IPS-20b (cell line): Measurements from ENCODE around the gene FAM151B.

Source experiments
- H3K27ac ChIP-seq: one replicate; pipeline ENCODE4 v1.5.1; 2013; ENCODE audit warnings: low read length
- H3K27me3 ChIP-seq: 2 replicates; pipeline ENCODE4 v1.6.1; 2013; ENCODE audit warnings: mild to moderate bottlenecking, low read length, inconsistent platforms; ENCODE audit not compliant: insufficient read depth
- H3K36me3 ChIP-seq: 2 replicates; pipeline ENCODE4 v1.6.1; 2013; ENCODE audit warnings: low read depth, mild to moderate bottlenecking, inconsistent platforms, low read length, moderate library complexity; ENCODE audit not compliant: insufficient read depth
- H3K4me1 ChIP-seq: 2 replicates; pipeline ENCODE4 v1.6.1; 2013; ENCODE audit warnings: mild to moderate bottlenecking, control low read depth, inconsistent platforms, low read length, moderate library complexity; ENCODE audit not compliant: insufficient read depth
- H3K4me3 ChIP-seq: 2 replicates; pipeline ENCODE4 v1.5.1; 2013; ENCODE audit warnings: mild to moderate bottlenecking, low read length, inconsistent platforms
- H3K9ac ChIP-seq: 2 replicates; pipeline ENCODE4 v1.6.1; 2013; ENCODE audit warnings: low read depth, mild to moderate bottlenecking, inconsistent platforms, low read length, moderate library complexity
- H3K9me3 ChIP-seq: 2 replicates; pipeline ENCODE4 v1.6.1; 2013; ENCODE audit warnings: mild to moderate bottlenecking, low read depth, low read length, inconsistent platforms; ENCODE audit not compliant: insufficient read depth

The FAM151B gene

GRCh38 chr5:80504833-80505232 lies 16.9 kb downstream of the FAM151B start:
- H3K9me3 ChIP-seq = no peaks in the 10 kb centered on the region
- no peaks in the 10 kb centered on the region for H3K36me3 ChIP-seq
- H3K27me3 ChIP-seq = no peaks in the 10 kb centered on the region
- no peak overlapping the region for H3K9ac ChIP-seq
- H3K4me3 ChIP-seq = no peak overlapping the region
- H3K27ac ChIP-seq = no peak overlapping the region
- H3K4me1 ChIP-seq = no peaks in the 10 kb centered on the region

DNA sequence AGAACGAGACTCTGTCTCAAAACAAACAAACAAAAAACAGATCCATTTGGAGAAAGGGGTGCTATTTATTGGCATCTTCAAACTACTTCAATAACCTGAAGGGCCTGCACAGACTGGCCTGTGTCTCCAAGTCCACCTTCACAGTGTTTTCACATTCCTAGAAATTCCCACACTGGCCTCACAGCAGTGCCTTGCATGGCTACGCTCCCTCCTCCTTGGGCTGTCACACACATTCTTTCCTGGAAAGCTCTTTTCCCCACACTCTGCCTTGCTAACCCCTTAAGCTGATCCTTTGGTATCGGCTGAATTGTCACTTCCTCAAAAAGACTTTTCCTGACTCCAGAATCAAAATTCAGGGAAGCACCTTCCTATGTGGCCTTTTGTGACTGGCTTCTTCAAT lies 19.8 kb downstream of the FAM151B start:
- Histone ChIP-seq H3K4me1 (no peaks in the 10 kb centered on the region), H3K27ac (no peak overlapping the region), H3K27me3 (no peaks in the 10 kb centered on the region), H3K9ac (no peak overlapping the region), H3K36me3 (no peaks in the 10 kb centered on the region), H3K4me3 (no peak overlapping the region), H3K9me3 (no peaks in the 10 kb centered on the region)

DNA sequence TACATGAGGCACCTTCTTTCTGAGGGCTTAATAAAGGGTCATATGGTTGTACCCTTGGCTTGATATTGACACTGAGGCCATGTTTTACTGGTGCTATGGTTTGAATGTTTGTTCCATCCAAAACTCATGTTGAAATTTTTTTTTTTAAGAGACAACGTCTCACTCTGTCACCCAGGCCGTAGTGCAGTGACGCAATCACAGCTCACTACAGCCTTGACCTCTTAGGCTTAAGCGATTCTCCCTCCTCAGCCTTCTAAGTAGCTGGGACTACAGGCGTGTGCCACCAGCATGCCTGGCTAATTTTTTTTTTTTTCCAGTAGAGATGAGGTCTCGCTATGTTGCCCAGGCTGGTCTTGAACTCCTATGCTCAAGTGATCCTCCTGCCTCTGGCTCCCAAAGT lies 20.9 kb downstream of the FAM151B start:
- H3K9ac ChIP-seq = no peak overlapping the region
- no peaks in the 10 kb centered on the region for H3K36me3 ChIP-seq
- H3K27ac ChIP-seq = no peak overlapping the region
- H3K4me1 ChIP-seq = no peaks in the 10 kb centered on the region
- H3K9me3 ChIP-seq = no peaks in the 10 kb centered on the region
- H3K4me3 ChIP-seq = no peak overlapping the region
- no peaks in the 10 kb centered on the region for H3K27me3 ChIP-seq

DNA sequence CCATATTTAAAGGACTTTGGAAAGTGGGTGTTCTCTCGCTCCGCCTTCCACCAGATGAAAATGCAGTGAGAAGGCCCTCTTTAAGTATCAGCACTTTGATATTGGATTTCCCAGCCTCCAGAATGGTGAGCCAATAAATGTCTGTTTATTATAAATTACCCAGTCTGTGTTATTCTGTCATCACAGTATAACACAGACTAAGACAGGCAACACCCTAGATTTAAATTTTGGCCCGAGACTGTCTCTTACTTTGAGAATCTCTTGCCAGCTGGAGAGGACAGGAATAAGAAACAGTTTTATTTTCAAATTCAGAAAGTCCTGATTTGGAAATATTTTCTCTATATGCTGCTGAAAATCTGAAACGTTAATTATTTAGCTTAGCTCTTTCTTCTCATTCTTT lies 21.5 kb downstream of the FAM151B start:
- Histone ChIP-seq H3K4me1 (no peaks in the 10 kb centered on the region), H3K36me3 (no peaks in the 10 kb centered on the region), H3K9ac (no peak overlapping the region), H3K27me3 (no peaks in the 10 kb centered on the region), H3K4me3 (no peak overlapping the region), H3K27ac (no peak overlapping the region), H3K9me3 (no peaks in the 10 kb centered on the region)

DNA sequence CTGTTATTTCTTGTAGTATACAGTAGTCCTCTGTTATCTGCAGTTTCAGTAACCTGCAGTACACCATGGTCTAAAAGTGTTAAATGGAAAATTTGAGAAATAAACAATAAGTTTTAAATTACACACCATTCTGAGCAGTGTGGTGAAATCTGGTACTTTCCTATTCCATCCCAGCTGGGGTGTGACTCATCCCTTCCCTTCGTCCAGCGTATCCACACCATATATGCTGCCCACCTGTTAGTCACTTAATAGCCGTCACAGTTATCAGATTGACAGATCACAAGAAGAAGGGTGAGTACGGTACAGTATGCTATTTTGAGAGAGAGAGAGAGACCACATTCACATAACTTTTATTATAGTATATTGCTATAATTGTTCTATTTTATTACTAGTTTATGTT lies 28.9 kb downstream of the FAM151B start:
- Histone ChIP-seq H3K36me3 (no peaks in the 10 kb centered on the region), H3K27me3 (no peaks in the 10 kb centered on the region), H3K9me3 (no peaks in the 10 kb centered on the region), H3K9ac (no peak overlapping the region), H3K4me1 (no peaks in the 10 kb centered on the region), H3K27ac (no peak overlapping the region), H3K4me3 (no peak overlapping the region)

GRCh38 chr5:80540691-80541090 lies 52.8 kb downstream of the FAM151B start:
- Histone ChIP-seq H3K27me3 (no peaks in the 10 kb centered on the region), H3K9ac (no peak overlapping the region), H3K4me1 (no peaks in the 10 kb centered on the region), H3K4me3 (no peak overlapping the region), H3K27ac (no peak overlapping the region), H3K36me3 (no peaks in the 10 kb centered on the region), H3K9me3 (no peaks in the 10 kb centered on the region)

GRCh38 chr5:80541392-80541791 lies 53.5 kb downstream of the FAM151B start:
- no peaks in the 10 kb centered on the region for H3K9me3 ChIP-seq
- no peak overlapping the region for H3K27ac ChIP-seq
- no peaks in the 10 kb centered on the region for H3K36me3 ChIP-seq
- no peaks in the 10 kb centered on the region for H3K27me3 ChIP-seq
- no peak overlapping the region for H3K4me3 ChIP-seq
- no peak overlapping the region for H3K9ac ChIP-seq
- no peaks in the 10 kb centered on the region for H3K4me1 ChIP-seq

DNA sequence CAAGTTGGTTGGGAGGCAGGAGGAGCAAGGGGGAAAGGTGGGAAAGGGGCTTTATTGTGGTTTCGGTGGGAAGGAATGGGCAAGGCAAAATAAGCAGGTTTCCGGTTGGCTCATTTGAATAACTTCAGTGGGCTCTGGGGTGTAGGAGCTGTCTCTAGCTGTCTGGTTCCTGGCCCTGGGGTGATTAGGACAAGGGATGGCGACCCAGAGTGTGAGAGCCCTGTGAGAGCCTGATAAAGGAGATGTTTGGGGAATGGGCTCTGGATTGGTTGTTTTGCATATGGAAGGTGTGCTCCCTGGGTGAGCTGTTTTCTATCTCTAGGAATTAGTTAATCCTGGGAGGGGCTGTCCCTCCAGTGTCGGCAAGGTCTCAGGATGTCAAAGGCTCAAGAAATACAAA lies 66.7 kb downstream of the FAM151B start:
- H3K27ac ChIP-seq = no peak overlapping the region
- peaks cover 22% of the 10 kb centered on the region; the same call in 1 of the 2 replicates for H3K27me3 ChIP-seq
- H3K36me3 ChIP-seq = no peaks in the 10 kb centered on the region
- H3K4me3 ChIP-seq = no peak overlapping the region
- peak overlapping the region; percentile 0; the same call in 1 of the 2 replicates for H3K9ac ChIP-seq
- no peaks in the 10 kb centered on the region for H3K9me3 ChIP-seq
- H3K4me1 ChIP-seq = peaks cover 6% of the 10 kb centered on the region; the same call in 1 of the 2 replicates

DNA sequence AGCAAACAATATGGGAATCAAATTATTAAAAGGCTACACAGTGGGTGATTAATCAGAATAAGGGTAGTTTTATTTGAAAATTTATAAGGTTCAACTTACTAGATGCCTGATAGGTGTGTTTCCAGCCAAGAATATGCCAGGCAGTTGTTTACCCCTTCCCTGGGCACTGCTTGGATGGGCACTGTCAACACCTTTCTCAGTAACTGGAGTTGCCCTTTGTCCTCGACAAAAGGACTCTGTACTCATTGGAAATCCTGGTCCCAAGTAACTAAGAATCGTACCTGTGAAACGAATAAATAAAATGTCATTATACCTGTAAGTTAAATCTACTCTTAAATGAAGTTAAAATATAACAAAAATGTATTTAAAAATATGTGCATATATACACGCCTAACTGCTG lies 67.2 kb downstream of the FAM151B start:
- H3K9me3 ChIP-seq = no peaks in the 10 kb centered on the region
- H3K27ac ChIP-seq = no peak overlapping the region
- H3K36me3 ChIP-seq = no peaks in the 10 kb centered on the region
- H3K27me3 ChIP-seq = peaks cover 25% of the 10 kb centered on the region; the same call in 1 of the 2 replicates
- peaks cover 6% of the 10 kb centered on the region; the same call in 1 of the 2 replicates for H3K4me1 ChIP-seq
- no peak overlapping the region for H3K9ac ChIP-seq
- no peak overlapping the region for H3K4me3 ChIP-seq

GRCh38 chr5:80559244-80559643 lies 71.3 kb downstream of the FAM151B start:
- Histone ChIP-seq H3K27ac (no peak overlapping the region), H3K9me3 (no peaks in the 10 kb centered on the region), H3K4me1 (peaks cover 14% of the 10 kb centered on the region; the same call in 1 of the 2 replicates), H3K36me3 (no peaks in the 10 kb centered on the region), H3K4me3 (no peak overlapping the region), H3K27me3 (peaks cover 56% of the 10 kb centered on the region), H3K9ac (no peak overlapping the region)

GRCh38 chr5:80565330-80565729 lies 77.4 kb downstream of the FAM151B start:
- Histone ChIP-seq H3K9me3 (no peaks in the 10 kb centered on the region), H3K4me3 (no peak overlapping the region), H3K27me3 (peaks cover 96% of the 10 kb centered on the region), H3K9ac (no peak overlapping the region), H3K36me3 (no peaks in the 10 kb centered on the region), H3K4me1 (peaks cover 9% of the 10 kb centered on the region; the same call in 1 of the 2 replicates), H3K27ac (no peak overlapping the region)

DNA sequence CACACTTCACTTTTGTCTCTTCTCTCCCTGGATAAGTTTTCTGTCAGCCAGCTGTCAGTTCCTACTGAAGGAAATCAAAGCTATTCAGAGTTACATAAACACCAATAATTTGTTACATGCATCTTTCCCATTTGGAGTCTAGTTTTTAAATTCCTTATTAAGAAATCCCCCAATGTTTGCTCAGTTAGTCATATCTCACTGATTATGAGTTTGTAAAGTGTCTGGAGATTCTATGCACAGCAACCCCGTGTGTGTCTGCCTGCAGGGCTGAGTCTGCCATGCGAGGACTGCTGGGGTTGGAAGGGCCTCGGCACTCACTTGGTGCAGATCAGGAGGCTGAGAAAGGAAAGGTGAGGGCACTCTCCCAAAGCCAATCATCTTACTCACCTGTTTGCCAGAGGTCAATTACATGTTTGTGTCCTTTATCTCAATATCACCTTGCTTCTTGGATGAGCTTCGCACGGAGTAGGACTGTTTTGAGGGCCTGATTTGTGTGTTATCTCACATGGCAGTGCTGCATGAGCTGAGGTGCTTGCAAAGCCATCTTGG lies 78.9 kb downstream of the FAM151B start:
- Histone ChIP-seq H3K9ac (no peak overlapping the region), H3K36me3 (no peaks in the 10 kb centered on the region), H3K4me1 (peaks cover 4% of the 10 kb centered on the region; the same call in 1 of the 2 replicates), H3K27me3 (peaks cover 100% of the 10 kb centered on the region), H3K27ac (no peak overlapping the region), H3K9me3 (no peaks in the 10 kb centered on the region), H3K4me3 (no peak overlapping the region)
